ENCODE data around the gene RNF40.
A peak's percentile ranks its signal among the peaks of the same experiment; 100 is the strongest.

Gene RNF40

DNA sequence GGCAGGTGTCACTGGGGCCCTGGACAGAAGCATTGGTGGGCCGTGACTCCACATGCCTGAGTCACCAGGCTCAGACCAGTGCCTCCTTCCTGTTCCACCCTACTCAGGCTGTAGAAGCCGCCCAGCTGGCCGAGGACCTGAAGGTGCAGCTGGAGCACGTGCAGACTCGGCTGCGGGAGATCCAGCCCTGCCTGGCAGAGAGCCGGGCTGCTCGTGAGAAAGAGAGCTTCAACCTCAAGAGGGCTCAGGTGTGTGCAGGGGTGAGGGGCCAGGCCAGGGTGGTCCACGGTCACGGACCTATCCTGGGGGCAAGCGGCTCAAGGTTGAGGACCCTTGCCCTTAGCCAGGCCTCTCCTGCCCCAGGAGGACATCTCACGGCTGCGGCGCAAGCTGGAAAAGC is 9.6 kb downstream of the RNF40 start:
- no peaks in the 10 kb centered on the region for H3K9me3 ChIP-seq (ENCODE audit: control insufficient read depth, low read length)
- H3K36me3 ChIP-seq (ENCODE audit: control insufficient read depth, insufficient read depth, low read length): peaks cover 50% of the 10 kb centered on the region
- no peaks in the 10 kb centered on the region for H3K4me1 ChIP-seq (ENCODE audit: control insufficient read depth, insufficient read depth, low read length)
- no peak overlapping the region for H3K27ac ChIP-seq (ENCODE audit: insufficient read depth, low read depth, low read length, poor library complexity, severe bottlenecking)
- H3K4me3 ChIP-seq (ENCODE audit: insufficient read depth, low read depth, low read length): no peak overlapping the region
- no peaks in the 10 kb centered on the region for H3K27me3 ChIP-seq (ENCODE audit: control insufficient read depth, insufficient read depth, low read length, poor library complexity, severe bottlenecking)
- 94 to 98% methylated on average over 14 of the region's 14 CpGs for WGBS, 2 experiments

DNA sequence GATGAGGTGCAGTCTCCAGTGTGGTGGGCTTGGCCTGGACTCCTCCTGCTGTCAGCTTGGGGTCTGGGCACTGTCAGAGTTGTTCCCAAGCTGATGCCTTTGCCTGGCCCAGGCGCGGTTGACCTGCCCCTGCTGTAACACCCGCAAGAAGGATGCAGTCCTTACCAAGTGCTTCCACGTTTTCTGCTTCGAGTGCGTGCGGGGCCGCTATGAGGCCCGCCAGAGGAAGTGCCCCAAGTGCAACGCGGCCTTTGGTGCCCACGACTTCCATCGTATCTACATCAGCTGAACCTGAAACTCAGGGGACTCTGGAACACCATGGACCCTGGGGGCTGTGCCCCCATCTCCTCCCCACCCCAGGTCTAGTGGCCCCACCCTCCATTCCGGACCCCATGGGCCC is 11.7 kb downstream of the RNF40 start:
- whole genome bisulfite sequencing, 2 experiments: 94 to 95% methylated on average over 14 of the region's 14 CpGs
- Histone ChIP-seq H3K27me3 (ENCODE audit: control insufficient read depth, insufficient read depth, low read length, poor library complexity, severe bottlenecking) (no peaks in the 10 kb centered on the region), H3K9me3 (ENCODE audit: control insufficient read depth, low read length) (no peaks in the 10 kb centered on the region), H3K4me1 (ENCODE audit: control insufficient read depth, insufficient read depth, low read length) (peaks cover 5% of the 10 kb centered on the region), H3K4me3 (ENCODE audit: insufficient read depth, low read depth, low read length) (no peak overlapping the region), H3K36me3 (ENCODE audit: control insufficient read depth, insufficient read depth, low read length) (peaks cover 30% of the 10 kb centered on the region), H3K27ac (ENCODE audit: insufficient read depth, low read depth, low read length, poor library complexity, severe bottlenecking) (no peak overlapping the region)

DNA sequence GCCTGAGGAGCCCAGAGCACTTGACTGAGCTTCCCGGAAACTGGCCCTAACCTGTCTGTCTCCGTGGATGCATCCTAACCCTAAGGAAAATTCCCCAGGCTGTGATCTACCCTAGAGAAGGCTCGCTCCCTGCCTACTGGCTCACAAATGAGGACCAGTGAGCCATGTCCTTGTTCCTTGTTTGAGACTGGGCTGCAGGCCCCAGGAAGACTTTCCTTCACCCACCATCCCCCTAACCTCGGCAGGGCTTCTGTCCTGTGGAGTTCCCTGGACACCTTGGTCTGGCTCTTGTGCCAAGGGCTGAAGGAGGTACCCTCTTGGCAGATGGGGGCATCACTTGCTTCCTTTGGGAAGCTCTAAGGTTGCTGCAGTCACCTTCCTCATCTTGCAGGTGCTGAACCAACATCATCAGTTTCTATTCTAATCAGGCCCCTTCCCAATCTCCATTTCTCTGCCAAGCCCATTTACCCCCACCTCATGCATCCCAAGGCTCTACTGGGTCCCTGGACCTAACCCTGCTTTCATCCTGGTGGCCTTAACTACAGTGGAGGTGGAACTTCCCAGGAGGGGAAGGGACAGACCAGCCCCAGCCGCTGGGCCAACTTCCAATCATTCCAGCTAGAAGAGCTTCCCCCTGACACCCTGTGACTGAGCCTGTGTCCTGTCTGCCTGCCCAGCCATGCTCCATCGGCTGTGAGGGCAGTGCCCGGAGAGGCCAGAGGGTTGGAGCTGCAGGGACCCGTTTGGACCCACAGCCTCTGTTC is 12.4 kb downstream of the RNF40 start:
- 81 to 84% methylated on average over 8 of the region's 8 CpGs for WGBS, 2 experiments
- Histone ChIP-seq H3K27me3 (ENCODE audit: control insufficient read depth, insufficient read depth, low read length, poor library complexity, severe bottlenecking) (no peaks in the 10 kb centered on the region), H3K36me3 (ENCODE audit: control insufficient read depth, insufficient read depth, low read length) (peaks cover 23% of the 10 kb centered on the region), H3K4me3 (ENCODE audit: insufficient read depth, low read depth, low read length) (peak overlapping the region; percentile 59), H3K4me1 (ENCODE audit: control insufficient read depth, insufficient read depth, low read length) (peaks cover 5% of the 10 kb centered on the region), H3K9me3 (ENCODE audit: control insufficient read depth, low read length) (no peaks in the 10 kb centered on the region), H3K27ac (ENCODE audit: insufficient read depth, low read depth, low read length, poor library complexity, severe bottlenecking) (no peak overlapping the region)

DNA sequence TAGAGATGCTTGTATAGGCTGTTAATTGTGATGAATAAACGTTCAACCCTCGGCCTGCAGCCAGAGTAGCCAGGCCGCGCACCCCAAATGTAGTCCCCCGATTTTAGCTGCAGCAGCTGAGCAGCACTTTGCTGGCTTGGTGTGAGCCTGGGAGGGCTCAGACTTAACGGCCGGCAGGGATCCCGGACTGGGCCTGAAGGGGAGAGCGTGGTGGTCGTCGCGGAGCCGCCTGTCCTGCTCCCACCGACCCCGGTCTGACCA is 12.9 kb downstream of the RNF40 start:
- H3K4me1 ChIP-seq (ENCODE audit: control insufficient read depth, insufficient read depth, low read length): peaks cover 5% of the 10 kb centered on the region
- H3K4me3 ChIP-seq (ENCODE audit: insufficient read depth, low read depth, low read length): peak overlapping the region; percentile 59
- 25 to 26% methylated on average over 15 of the region's 15 CpGs for WGBS, 2 experiments
- H3K9me3 ChIP-seq (ENCODE audit: control insufficient read depth, low read length): no peaks in the 10 kb centered on the region
- no peaks in the 10 kb centered on the region for H3K27me3 ChIP-seq (ENCODE audit: control insufficient read depth, insufficient read depth, low read length, poor library complexity, severe bottlenecking)
- H3K36me3 ChIP-seq (ENCODE audit: control insufficient read depth, insufficient read depth, low read length): peaks cover 20% of the 10 kb centered on the region
- peak overlapping the region; percentile 88 for H3K27ac ChIP-seq (ENCODE audit: insufficient read depth, low read depth, low read length, poor library complexity, severe bottlenecking)

DNA sequence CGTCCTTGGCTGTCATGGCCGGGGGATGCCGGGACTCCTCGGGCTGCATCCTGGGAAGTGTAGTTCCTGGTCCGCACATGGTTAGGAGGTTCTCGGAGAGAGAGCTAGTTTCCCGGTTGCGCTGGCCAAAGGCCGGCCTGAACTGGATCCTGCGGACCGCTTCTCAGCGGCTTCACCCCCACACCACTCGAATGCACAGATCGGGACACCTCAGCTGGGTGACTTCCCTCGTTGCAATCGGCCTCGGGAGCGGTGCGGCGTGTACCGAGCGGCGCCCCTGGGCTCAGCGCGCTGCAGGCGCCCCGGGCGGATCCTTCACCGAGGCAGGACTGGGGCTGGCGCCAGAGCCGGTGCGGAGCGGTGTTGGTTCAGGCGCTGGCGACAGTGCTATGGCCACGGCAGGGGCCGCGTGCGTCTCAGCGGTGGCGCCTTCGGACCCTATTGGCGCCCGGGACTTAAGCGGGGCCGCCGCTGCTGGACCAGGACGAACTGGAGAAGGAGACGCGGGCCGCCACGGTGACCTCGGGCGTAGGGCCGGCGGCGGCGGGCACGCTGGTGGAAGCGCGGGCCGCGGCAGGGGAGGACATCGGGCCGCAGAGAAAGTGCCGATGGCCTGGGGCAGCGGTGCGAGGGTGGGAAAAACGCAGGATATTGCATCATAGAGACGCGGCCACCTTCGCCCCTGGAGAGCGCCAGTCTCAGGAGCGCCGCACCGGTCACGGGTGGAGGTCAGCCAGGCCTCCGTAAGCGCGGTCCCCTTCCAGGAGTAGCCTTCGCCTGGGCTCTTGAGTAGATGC is 13.5 kb downstream of the RNF40 start:
- peaks cover 5% of the 10 kb centered on the region for H3K4me1 ChIP-seq (ENCODE audit: control insufficient read depth, insufficient read depth, low read length)
- peak overlapping the region; percentile 59 for H3K4me3 ChIP-seq (ENCODE audit: insufficient read depth, low read depth, low read length)
- no peaks in the 10 kb centered on the region for H3K9me3 ChIP-seq (ENCODE audit: control insufficient read depth, low read length)
- H3K27me3 ChIP-seq (ENCODE audit: control insufficient read depth, insufficient read depth, low read length, poor library complexity, severe bottlenecking): no peaks in the 10 kb centered on the region
- peaks cover 19% of the 10 kb centered on the region for H3K36me3 ChIP-seq (ENCODE audit: control insufficient read depth, insufficient read depth, low read length)
- H3K27ac ChIP-seq (ENCODE audit: insufficient read depth, low read depth, low read length, poor library complexity, severe bottlenecking): peak overlapping the region; percentile 88
- WGBS, 2 experiments: 0% methylated on average over 81 of the region's 81 CpGs

DNA sequence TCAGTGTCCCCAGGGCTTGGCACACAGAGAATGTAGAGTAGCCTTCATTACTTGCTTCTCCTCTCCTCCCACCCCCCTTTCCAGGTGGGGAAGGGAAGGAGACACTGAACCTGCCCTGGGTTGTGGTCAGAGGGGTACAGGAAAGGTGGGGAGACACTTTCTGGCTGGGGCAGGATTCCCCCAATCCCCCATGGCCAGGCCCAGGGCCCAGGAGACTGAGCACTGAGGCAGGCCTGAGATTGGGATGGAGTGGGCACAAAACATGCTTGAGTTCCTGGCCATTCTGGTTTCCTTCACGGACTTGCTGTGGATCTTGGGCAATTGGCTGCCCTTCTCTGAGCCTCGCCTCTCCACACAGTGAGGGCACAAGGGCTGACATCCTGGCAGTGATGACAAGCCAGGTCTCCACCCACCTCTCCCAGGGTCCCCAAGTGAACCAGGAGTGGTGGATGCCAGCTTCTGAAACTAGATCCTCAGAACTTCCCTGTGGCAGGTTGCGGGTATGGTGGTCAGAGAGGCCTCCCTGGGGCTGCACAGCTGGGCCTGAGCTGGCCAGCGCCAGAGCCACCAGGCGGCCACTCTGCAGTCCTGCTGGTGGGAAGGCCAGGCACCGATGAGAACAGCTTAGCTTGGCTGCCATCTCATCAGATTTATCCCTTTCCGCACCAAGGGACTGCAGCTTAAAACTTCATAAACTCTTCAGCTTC is 15.6 kb downstream of the RNF40 start:
- Histone ChIP-seq H3K36me3 (ENCODE audit: control insufficient read depth, insufficient read depth, low read length) (peaks cover 18% of the 10 kb centered on the region), H3K4me1 (ENCODE audit: control insufficient read depth, insufficient read depth, low read length) (peaks cover 5% of the 10 kb centered on the region)
- 89 to 91% methylated on average over 7 of the region's 7 CpGs for WGBS, 2 experiments

DNA sequence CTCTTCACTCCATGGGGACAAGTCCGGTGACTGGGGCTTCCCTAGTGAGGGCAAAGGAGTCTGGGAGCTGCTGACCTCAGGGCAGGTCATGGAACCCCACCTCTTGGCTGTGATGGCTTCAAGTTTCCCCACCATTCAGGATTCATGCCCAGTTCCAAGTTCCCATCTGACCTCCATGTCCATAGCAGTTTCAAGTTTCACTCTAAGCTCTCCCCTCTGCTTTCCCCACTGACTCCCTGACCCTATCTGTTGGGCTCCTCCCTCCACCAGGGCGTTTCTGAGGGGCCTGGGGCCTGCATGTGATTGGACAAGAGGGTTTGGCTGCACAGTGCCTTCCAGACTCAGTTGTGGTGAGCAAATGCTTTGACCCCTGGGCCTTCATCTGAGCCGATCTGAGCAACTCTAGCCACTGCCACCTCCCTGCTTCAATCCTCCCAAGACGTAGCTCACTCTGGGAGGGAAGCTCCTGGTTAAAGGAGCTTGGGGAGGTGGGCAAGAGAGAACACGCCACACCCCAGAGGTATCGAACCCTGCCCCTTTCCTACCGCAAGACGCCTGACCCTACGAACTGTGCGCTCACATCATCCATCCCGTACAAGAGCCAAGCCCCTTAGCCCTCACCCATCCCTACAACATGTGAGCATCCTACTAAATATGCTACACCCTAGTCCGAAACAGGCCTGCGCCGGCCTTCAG is 16.6 kb downstream of the RNF40 start:
- no peak overlapping the region for H3K27ac ChIP-seq (ENCODE audit: insufficient read depth, low read depth, low read length, poor library complexity, severe bottlenecking)
- no peaks in the 10 kb centered on the region for H3K9me3 ChIP-seq (ENCODE audit: control insufficient read depth, low read length)
- peaks cover 26% of the 10 kb centered on the region for H3K36me3 ChIP-seq (ENCODE audit: control insufficient read depth, insufficient read depth, low read length)
- H3K27me3 ChIP-seq (ENCODE audit: control insufficient read depth, insufficient read depth, low read length, poor library complexity, severe bottlenecking): no peaks in the 10 kb centered on the region
- peaks cover 5% of the 10 kb centered on the region for H3K4me1 ChIP-seq (ENCODE audit: control insufficient read depth, insufficient read depth, low read length)
- 82 to 87% methylated on average over 14 of the region's 14 CpGs for WGBS, 2 experiments
- no peak overlapping the region for H3K4me3 ChIP-seq (ENCODE audit: insufficient read depth, low read depth, low read length)

More for the DNA sequence above, 15.6 kb downstream of the RNF40 start:
- peak overlapping the region; percentile 50 for H3K27ac ChIP-seq (ENCODE audit: insufficient read depth, low read depth, low read length, poor library complexity, severe bottlenecking)
- H3K4me3 ChIP-seq (ENCODE audit: insufficient read depth, low read depth, low read length): no peak overlapping the region
- no peaks in the 10 kb centered on the region for H3K9me3 ChIP-seq (ENCODE audit: control insufficient read depth, low read length)
- no peaks in the 10 kb centered on the region for H3K27me3 ChIP-seq (ENCODE audit: control insufficient read depth, insufficient read depth, low read length, poor library complexity, severe bottlenecking)

DNA sequence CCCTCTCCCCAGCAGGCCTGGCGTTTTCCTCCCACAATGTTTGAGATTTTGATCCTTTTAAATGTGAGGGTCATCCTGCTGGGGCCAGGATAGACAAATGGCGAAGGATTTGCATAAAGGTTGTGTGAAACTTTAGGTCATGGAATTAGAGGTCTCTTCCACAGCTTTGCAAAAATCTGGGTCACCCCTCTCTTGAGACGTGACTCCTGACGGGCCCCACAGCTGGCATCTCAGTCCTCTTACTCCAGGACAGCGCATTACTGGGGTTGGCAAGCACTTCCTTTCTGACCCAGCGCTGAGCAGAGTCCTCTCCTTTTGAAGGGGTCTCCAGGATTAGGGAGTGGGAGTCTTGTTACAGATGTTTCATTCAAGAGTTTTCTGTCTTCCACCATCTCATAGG is 17.5 kb downstream of the RNF40 start:
- peaks cover 5% of the 10 kb centered on the region for H3K4me1 ChIP-seq (ENCODE audit: control insufficient read depth, insufficient read depth, low read length)
- no peak overlapping the region for H3K4me3 ChIP-seq (ENCODE audit: insufficient read depth, low read depth, low read length)
- peaks cover 21% of the 10 kb centered on the region for H3K36me3 ChIP-seq (ENCODE audit: control insufficient read depth, insufficient read depth, low read length)
- H3K27ac ChIP-seq (ENCODE audit: insufficient read depth, low read depth, low read length, poor library complexity, severe bottlenecking): no peak overlapping the region
- H3K9me3 ChIP-seq (ENCODE audit: control insufficient read depth, low read length): no peaks in the 10 kb centered on the region
- H3K27me3 ChIP-seq (ENCODE audit: control insufficient read depth, insufficient read depth, low read length, poor library complexity, severe bottlenecking): no peaks in the 10 kb centered on the region
- 93 to 97% methylated on average over 6 of the region's 6 CpGs for WGBS, 2 experiments

DNA sequence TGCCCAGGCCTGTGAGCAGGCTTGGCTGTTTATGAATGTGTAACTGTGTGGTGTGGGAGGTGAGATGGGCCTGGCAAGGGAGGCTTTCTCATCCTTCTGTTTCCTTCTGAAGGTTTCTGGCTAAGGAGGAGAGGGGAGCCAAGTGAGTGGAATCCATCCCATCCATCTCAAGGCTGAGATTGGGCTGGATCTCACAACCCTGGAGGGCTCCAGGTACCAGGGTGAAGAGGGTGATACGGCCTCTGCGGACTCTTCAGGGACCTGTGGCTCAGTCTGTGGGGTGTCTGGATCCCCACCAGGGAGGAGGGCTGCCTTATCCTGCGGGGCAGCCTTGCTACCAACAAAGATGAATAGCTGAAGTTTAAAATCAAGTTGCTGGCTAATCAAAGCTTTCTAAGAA is 17.9 kb downstream of the RNF40 start:
- no peak overlapping the region for H3K4me3 ChIP-seq (ENCODE audit: insufficient read depth, low read depth, low read length)
- H3K27me3 ChIP-seq (ENCODE audit: control insufficient read depth, insufficient read depth, low read length, poor library complexity, severe bottlenecking): no peaks in the 10 kb centered on the region
- H3K27ac ChIP-seq (ENCODE audit: insufficient read depth, low read depth, low read length, poor library complexity, severe bottlenecking): no peak overlapping the region
- peaks cover 5% of the 10 kb centered on the region for H3K4me1 ChIP-seq (ENCODE audit: control insufficient read depth, insufficient read depth, low read length)
- H3K9me3 ChIP-seq (ENCODE audit: control insufficient read depth, low read length): no peaks in the 10 kb centered on the region
- WGBS, 2 experiments: 92 to 97% methylated on average over 3 of the region's 3 CpGs
- peaks cover 21% of the 10 kb centered on the region for H3K36me3 ChIP-seq (ENCODE audit: control insufficient read depth, insufficient read depth, low read length)

DNA sequence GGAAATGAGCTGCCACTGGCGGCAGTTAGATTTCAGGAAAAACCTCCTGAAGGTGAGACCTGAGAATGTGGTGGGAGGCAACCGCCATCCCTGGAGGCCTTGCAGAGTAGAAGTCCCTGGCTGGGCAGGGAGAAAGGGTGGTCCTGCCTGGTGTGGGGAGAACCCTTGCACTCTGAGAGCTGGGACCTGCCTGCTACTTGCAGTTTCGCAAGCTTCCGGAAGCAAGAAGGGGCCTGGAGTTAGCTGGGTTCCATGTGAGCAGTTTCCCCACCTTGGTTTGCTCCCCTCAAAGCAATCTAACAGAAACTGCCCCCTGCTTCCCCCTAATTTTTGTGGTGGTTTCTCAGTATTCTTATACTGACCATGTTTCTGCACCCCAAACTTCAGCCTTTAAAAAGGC is 18.4 kb downstream of the RNF40 start:
- peaks cover 21% of the 10 kb centered on the region for H3K36me3 ChIP-seq (ENCODE audit: control insufficient read depth, insufficient read depth, low read length)
- H3K4me1 ChIP-seq (ENCODE audit: control insufficient read depth, insufficient read depth, low read length): peaks cover 8% of the 10 kb centered on the region
- no peak overlapping the region for H3K4me3 ChIP-seq (ENCODE audit: insufficient read depth, low read depth, low read length)
- no peaks in the 10 kb centered on the region for H3K27me3 ChIP-seq (ENCODE audit: control insufficient read depth, insufficient read depth, low read length, poor library complexity, severe bottlenecking)
- H3K27ac ChIP-seq (ENCODE audit: insufficient read depth, low read depth, low read length, poor library complexity, severe bottlenecking): no peak overlapping the region
- H3K9me3 ChIP-seq (ENCODE audit: control insufficient read depth, low read length): no peaks in the 10 kb centered on the region
- 94 to 98% methylated on average over 4 of the region's 4 CpGs for WGBS, 2 experiments

Data from ectodermal cell (in vitro differentiated cells).